A549 (cell line): ENCODE measurements around the gene CALHM3. TPM values are rescaled to one million over a fixed set of nuclear protein-coding genes. Genes with fewer than 3 reads are reported as not detected.

Experiments
- ATAC-seq, 2 experiments: fragments of 200-7000 bp in 1 of 2; fragments of >200 bp in 1 of 2; cut with Nextera tagmentation in 1 of 2; cut with Tn5 transposase in 1 of 2; 3 replicates each; pipeline versions ENCODE4 v1.8.0 to v1.9.1; 2018 to 2020; ENCODE audit warnings: mild to moderate bottlenecking in 1 of 2, moderate library complexity in 1 of 2
- CTCF ChIA-PET: fragments of 300-600 bp; sonication (Branson Sonifier 250); formaldehyde crosslinking; extraction: SDS; loops from one replicate; lab custom pipeline; 2021; ENCODE audit warnings: antibody characterized with exemption, inconsistent platforms; lab: Yijun Ruan, JAX
- POLR2A ChIA-PET: fragments of 350-600 bp; formaldehyde crosslinking; extraction: SDS; loops from one replicate; lab custom pipeline; 2021; ENCODE audit warnings: antibody characterized with exemption, inconsistent platforms; lab: Yijun Ruan, JAX
- DNase-seq, 2 experiments: peaks; one replicate each; pipeline versions ENCODE4 v3.0.0 to v3.0.0-alpha.2; 2011 to 2016; ENCODE audit warnings: low read depth in 1 of 2, low spot score in 1 of 2
- FAIRE-seq: peaks from 2 replicates; lab custom pipeline; 2011; peaks lifted over from hg19 to GRCh38; lab: Jason Lieb, UNC
- H3K27ac ChIP-seq, 2 experiments: fragments of >200 bp; sonication (Bioruptor Twin); formaldehyde crosslinking; 3 replicates each; pipeline ENCODE4 v1.5.1; 2016 to 2017
- H3K4me1 ChIP-seq: fragments of >200 bp; sonication (Bioruptor Twin); formaldehyde crosslinking; 3 replicates; pipeline ENCODE4 v1.6.1; 2016
- H3K4me2 ChIP-seq: fragments of >200 bp; sonication (Bioruptor Twin); formaldehyde crosslinking; 3 replicates; pipeline ENCODE4 v1.6.1; 2016
- H3K4me3 ChIP-seq: fragments of >200 bp; sonication (Bioruptor Twin); formaldehyde crosslinking; 3 replicates; pipeline ENCODE4 v1.5.1; 2016
- H3K9me3 ChIP-seq: fragments of >200 bp; sonication (Bioruptor Twin); formaldehyde crosslinking; 3 replicates; pipeline ENCODE4 v1.6.1; 2016
- EP300 ChIP-seq, 2 experiments: fragments of >200 bp; sonication (Bioruptor Twin); formaldehyde crosslinking; IDR thresholded peaks; 2 replicates in 1 of 2; 3 replicates in 1 of 2; pipeline ENCODE4 v1.6.1; 2016 to 2017
- FOSB ChIP-seq: fragments of 250-450 bp; sonication (Bioruptor Pico); IDR thresholded peaks from 2 replicates; pipeline ENCODE4 v1.5.0; 2020; ENCODE audit warnings: mild to moderate bottlenecking, moderate library complexity
- HEYL ChIP-seq: fragments of 250-450 bp; sonication (Bioruptor Pico); IDR thresholded peaks from 2 replicates; pipeline ENCODE4 v1.8.0; 2021; ENCODE audit warnings: mild to moderate bottlenecking, moderate library complexity
- NR3C1 ChIP-seq: fragments of >200 bp; sonication (Bioruptor Twin); formaldehyde crosslinking; IDR thresholded peaks from 3 replicates; pipeline ENCODE4 v1.6.1; 2017
- PBX3 ChIP-seq: IDR thresholded peaks from 2 replicates; pipeline ENCODE4 v1.6.1; 2012
- POLR2AphosphoS2 ChIP-seq: conservative IDR thresholded peaks from 2 replicates; pipeline ENCODE4 v1.6.1; 2012; ENCODE audit warnings: low read length, improper control_type of control experiment, inconsistent platforms
- RARB ChIP-seq: fragments of 250-450 bp; sonication (Bioruptor Pico); IDR thresholded peaks from 2 replicates; pipeline ENCODE4 v1.8.0; 2021; ENCODE audit warnings: mild to moderate bottlenecking, moderate library complexity
- SMC3 ChIP-seq: fragments of >200 bp; sonication (Bioruptor Twin); formaldehyde crosslinking; IDR thresholded peaks from 3 replicates; pipeline ENCODE4 v1.6.1; 2018; ENCODE audit warnings: inconsistent platforms
- SREBF2 ChIP-seq: fragments of 450-650 bp; IDR thresholded peaks from 2 replicates; pipeline ENCODE4 v1.6.1; 2014; ENCODE audit warnings: mild to moderate bottlenecking, moderate library complexity
- TFCP2L1 ChIP-seq: fragments of 250-450 bp; sonication (Bioruptor Pico); IDR thresholded peaks from 2 replicates; pipeline ENCODE4 v1.5.0; 2021; ENCODE audit warnings: mild to moderate bottlenecking
- TP53 ChIP-seq: fragments of 250-450 bp; sonication (Bioruptor Pico); IDR thresholded peaks from 2 replicates; pipeline ENCODE4 v1.5.0; 2021; ENCODE audit warnings: mild to moderate bottlenecking, moderate library complexity
- ZNF302 ChIP-seq: fragments of 250-450 bp; sonication (Bioruptor Pico); IDR thresholded peaks from 2 replicates; pipeline ENCODE4 v1.9.0; 2021; ENCODE audit warnings: inconsistent platforms, mild to moderate bottlenecking, moderate library complexity
- WGBS: methylation state at CpG from one replicate; pipeline ENCODE4 v1.1.6; 2017; ENCODE audit errors: missing lambda C conversion rate; 5-methylcytosine and 5-hydroxymethylcytosine counted together
- polyA plus RNA-seq, 4 experiments: library from polyadenylated mRNA; depleted of rRNA in 3 of 4; stranded (reverse); fragments of >200 nt; fragmentation: RNase III in 1 of 4; extraction: RNeasy Plus Mini Kit Qiagen cat#74134 plus additional on column Dnase treatment in 1 of 4; gene quantifications; 2 replicates in 3 of 4; 3 replicates in 1 of 4; pipeline ENCODE4 v1.2.3, GENCODE V29; 2011 to 2017
- TF ChIP-seq, protein P1 (sequence below): fragments of 250-450 bp; sonication (Bioruptor Pico); IDR thresholded peaks from 2 replicates; pipeline ENCODE4 v1.5.0; 2021; ENCODE audit warnings: mild to moderate bottlenecking, moderate library complexity, borderline replicate concordance
- TF ChIP-seq, protein P2 (sequence below): IDR thresholded peaks from 2 replicates; pipeline ENCODE4 v1.6.1; 2012; ENCODE audit warnings: low read depth, borderline replicate concordance
- TF ChIP-seq, protein P3 (sequence below): fragments of 250-450 bp; sonication (Bioruptor Pico); IDR thresholded peaks from 2 replicates; pipeline ENCODE4 v1.5.0; 2020; ENCODE audit warnings: low read depth, mild to moderate bottlenecking, moderate library complexity

The CALHM3 gene
- polyA plus RNA-seq, 2 of the 4 experiments (the other 2 are of a cell fraction), result 0.08 to 0.21 TPM

GRCh38 chr10:103443475-103444185 is 35.4 kb downstream of the CALHM3 start (continued):
- no peak for TF ChIP-seq PBX3
- TF ChIP-seq, protein P1, sequence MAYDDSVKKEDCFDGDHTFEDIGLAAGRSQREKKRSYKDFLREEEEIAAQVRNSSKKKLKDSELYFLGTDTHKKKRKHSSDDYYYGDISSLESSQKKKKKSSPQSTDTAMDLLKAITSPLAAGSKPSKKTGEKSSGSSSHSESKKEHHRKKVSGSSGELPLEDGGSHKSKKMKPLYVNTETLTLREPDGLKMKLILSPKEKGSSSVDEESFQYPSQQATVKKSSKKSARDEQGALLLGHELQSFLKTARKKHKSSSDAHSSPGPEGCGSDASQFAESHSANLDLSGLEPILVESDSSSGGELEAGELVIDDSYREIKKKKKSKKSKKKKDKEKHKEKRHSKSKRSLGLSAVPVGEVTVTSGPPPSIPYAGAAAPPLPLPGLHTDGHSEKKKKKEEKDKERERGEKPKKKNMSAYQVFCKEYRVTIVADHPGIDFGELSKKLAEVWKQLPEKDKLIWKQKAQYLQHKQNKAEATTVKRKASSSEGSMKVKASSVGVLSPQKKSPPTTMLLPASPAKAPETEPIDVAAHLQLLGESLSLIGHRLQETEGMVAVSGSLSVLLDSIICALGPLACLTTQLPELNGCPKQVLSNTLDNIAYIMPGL, result no peak
- TF ChIP-seq HEYL, result no peak
- no peak for TF ChIP-seq NR3C1
- no peak for TF ChIP-seq TFCP2L1 (CRISPR knock-in tag)
- TF ChIP-seq, protein P2, sequence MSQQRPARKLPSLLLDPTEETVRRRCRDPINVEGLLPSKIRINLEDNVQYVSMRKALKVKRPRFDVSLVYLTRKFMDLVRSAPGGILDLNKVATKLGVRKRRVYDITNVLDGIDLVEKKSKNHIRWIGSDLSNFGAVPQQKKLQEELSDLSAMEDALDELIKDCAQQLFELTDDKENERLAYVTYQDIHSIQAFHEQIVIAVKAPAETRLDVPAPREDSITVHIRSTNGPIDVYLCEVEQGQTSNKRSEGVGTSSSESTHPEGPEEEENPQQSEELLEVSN, result no peak
- TF ChIP-seq ZNF302 (CRISPR knock-in tag), result no peak
- TF ChIP-seq SREBF2, result no peak

GRCh38 chr10:103442031-103442461 is 37.0 kb downstream of the CALHM3 start:
- Histone ChIP-seq H3K4me2 (no peak overlapping the region), H3K4me1 (no peaks in the 10 kb centered on the region), H3K4me3 (no peak overlapping the region), H3K27ac (no peak overlapping the region), H3K9me3 (no peaks in the 10 kb centered on the region)
- no peak for ATAC-seq
- FAIRE-seq, result no peak
- CTCF ChIA-PET, result interaction anchor here (0.9 to 1.4 kb wide), 3 partner anchors 9 to 26 kb away, joined by 3 to 10 read pairs (median 3); no protein-coding TSS in a partner anchor
- POLR2A ChIA-PET, result no interaction called here
- DNase-seq, result no peak
- WGBS, result 93% methylated on average over 13 of the region's 13 CpGs
- TF ChIP-seq, protein P3, sequence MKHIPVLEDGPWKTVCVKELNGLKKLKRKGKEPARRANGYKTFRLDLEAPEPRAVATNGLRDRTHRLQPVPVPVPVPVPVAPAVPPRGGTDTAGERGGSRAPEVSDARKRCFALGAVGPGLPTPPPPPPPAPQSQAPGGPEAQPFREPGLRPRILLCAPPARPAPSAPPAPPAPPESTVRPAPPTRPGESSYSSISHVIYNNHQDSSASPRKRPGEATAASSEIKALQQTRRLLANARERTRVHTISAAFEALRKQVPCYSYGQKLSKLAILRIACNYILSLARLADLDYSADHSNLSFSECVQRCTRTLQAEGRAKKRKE, result no peak
- no peak for TF ChIP-seq SMC3

- POLR2A ChIA-PET, result no interaction called here
- FAIRE-seq (no peak), ATAC-seq (no peak)
Measured at GRCh38 chr10:103441611-103442010, 37.4 kb downstream of the CALHM3 start.

More at GRCh38 chr10:103441611-103442010, 37.4 kb downstream of the CALHM3 start:
- Histone ChIP-seq H3K9me3 (no peaks in the 10 kb centered on the region), H3K4me2 (no peak overlapping the region), H3K27ac (no peak overlapping the region), H3K4me3 (no peak overlapping the region), H3K4me1 (no peaks in the 10 kb centered on the region)
- WGBS, result 93% methylated on average over 8 of the region's 8 CpGs
- no peak for DNase-seq
- TF ChIP-seq RARB (CRISPR knock-in tag) (no peak), PBX3 (no peak), TP53 (CRISPR knock-in tag) (no peak), FOSB (no peak), POLR2AphosphoS2 (no peak), EP300 (IDR thresholded peaks at IDR 0.05) (no peak)
- CTCF ChIA-PET, result interaction anchor here (0.9 kb wide), 1 partner anchor 16 kb away, joined by 3 read pairs; no protein-coding TSS in a partner anchor
